Lower leg skin (tissue), 4 donors: ENCODE measurements around the gene ZNF92. TPM values are rescaled to one million over a fixed set of nuclear protein-coding genes. Genes with fewer than 3 reads are reported as not detected.
"Not testable (repeated sequence)": the region's sequence is repeated elsewhere in the genome, so short reads cannot be mapped to it uniquely, and the experiment has no call there.

Experiments
- DNase-seq, 2 donors: peaks; one replicate each; pipeline ENCODE4 v3.0.0-alpha.2; 2019; ENCODE audit warnings: low spot score in 2 of 2
- H3K4me3 ChIP-seq: fragments of 200-600 bp; sonication (generic); 2 replicates; pipeline ENCODE4 v1.5.1; 2017; ENCODE audit warnings: mild to moderate bottlenecking, low read depth; ENCODE audit not compliant: poor library complexity, severe bottlenecking
- POLR2A ChIP-seq, 2 donors: fragments of 450-650 bp; IDR thresholded peaks; one replicate each; pipeline ENCODE4 v1.6.1; 2016 to 2017; ENCODE audit warnings: antibody characterized with exemption in 2 of 2, mild to moderate bottlenecking in 1 of 2, moderate library complexity in 1 of 2
- WGBS, 2 donors: methylation state at CpG; one replicate each; pipeline ENCODE4 v1.1.5; 2018; 5-methylcytosine and 5-hydroxymethylcytosine counted together
- intact Hi-C: fragments of 100-400 bp; cut with DNase I; formaldehyde crosslinking; loops from one replicate; pipeline ENCODE4 v1.15.0; 2023; ENCODE audit warnings: low total_unique reads
- total RNA-seq, 4 donors: library from RNA; depleted of rRNA; stranded (reverse); fragments of >200 nt; gene quantifications; one replicate each; pipeline ENCODE4 v1.1.0, GENCODE V29; 2016
- TF ChIP-seq, protein P1 (sequence below), 3 donors: fragments of 450-650 bp; IDR thresholded peaks; one replicate each; pipeline ENCODE4 v1.5.1; 2016; ENCODE audit warnings: antibody characterized with exemption in 3 of 3, mild to moderate bottlenecking in 3 of 3, moderate library complexity in 2 of 3

ZNF92 gene
- total RNA-seq, 4 donors from 2014 or later = 4.0 to 10.4 (median 5.4) TPM

DNA sequence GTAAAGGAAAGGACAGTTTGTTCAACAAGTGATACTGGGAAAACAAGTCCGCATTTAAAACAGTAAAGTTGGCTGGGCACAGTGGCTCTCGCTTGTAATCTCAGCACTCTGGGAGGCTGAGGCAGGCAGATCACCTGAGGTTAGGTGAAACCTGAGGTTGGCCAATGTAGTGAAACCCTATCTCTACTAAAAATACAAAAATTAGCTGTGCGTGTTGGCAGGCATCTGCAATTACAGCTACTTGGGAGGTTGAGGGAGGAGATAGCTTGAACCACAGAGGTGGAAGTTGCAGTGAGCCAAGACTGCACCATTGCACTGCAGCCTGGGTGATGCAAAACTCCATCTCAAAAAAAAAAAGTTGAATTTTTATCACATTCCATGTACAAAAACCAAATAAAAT, 35.7 kb downstream of the ZNF92 start:
- DNase-seq = no peak
- H3K4me3 ChIP-seq = no peak overlapping the region
- intact Hi-C loops = no loop called here
- no peak for TF ChIP-seq POLR2A (IDR thresholded peaks at IDR 0.05)
- TF ChIP-seq, protein P1, sequence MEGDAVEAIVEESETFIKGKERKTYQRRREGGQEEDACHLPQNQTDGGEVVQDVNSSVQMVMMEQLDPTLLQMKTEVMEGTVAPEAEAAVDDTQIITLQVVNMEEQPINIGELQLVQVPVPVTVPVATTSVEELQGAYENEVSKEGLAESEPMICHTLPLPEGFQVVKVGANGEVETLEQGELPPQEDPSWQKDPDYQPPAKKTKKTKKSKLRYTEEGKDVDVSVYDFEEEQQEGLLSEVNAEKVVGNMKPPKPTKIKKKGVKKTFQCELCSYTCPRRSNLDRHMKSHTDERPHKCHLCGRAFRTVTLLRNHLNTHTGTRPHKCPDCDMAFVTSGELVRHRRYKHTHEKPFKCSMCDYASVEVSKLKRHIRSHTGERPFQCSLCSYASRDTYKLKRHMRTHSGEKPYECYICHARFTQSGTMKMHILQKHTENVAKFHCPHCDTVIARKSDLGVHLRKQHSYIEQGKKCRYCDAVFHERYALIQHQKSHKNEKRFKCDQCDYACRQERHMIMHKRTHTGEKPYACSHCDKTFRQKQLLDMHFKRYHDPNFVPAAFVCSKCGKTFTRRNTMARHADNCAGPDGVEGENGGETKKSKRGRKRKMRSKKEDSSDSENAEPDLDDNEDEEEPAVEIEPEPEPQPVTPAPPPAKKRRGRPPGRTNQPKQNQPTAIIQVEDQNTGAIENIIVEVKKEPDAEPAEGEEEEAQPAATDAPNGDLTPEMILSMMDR (IDR thresholded peaks at IDR 0.05) = no peak
- WGBS, 2 donors = 90 to 95% methylated on average over 3 of the region's 3 CpGs

GRCh38 chr7:65411249-65411648, 37.6 kb downstream of the ZNF92 start:
- intact Hi-C loops = no loop called here
- H3K4me3 ChIP-seq = no peak overlapping the region
- no peak for DNase-seq
- TF ChIP-seq, protein P1 (IDR thresholded peaks at IDR 0.05) = no peak
- no peak for TF ChIP-seq POLR2A (IDR thresholded peaks at IDR 0.05)

GRCh38 chr7:65422670-65423069, 49.0 kb downstream of the ZNF92 start:
- intact Hi-C loops = no loop called here

GRCh38 chr7:65423286-65423685, 49.6 kb downstream of the ZNF92 start:
- intact Hi-C loops, H3K4me3 ChIP-seq, DNase-seq: not testable (repeated sequence)
- 38 to 72% methylated on average over 3 of the region's 3 CpGs for WGBS, 2 donors

More at GRCh38 chr7:65422670-65423069, 49.0 kb downstream of the ZNF92 start:
- no peak for TF ChIP-seq POLR2A (IDR thresholded peaks at IDR 0.05)
- H3K4me3 ChIP-seq = no peak overlapping the region
- no peak for DNase-seq

- DNase-seq = no peak
- intact Hi-C loops = no loop called here
- WGBS, 2 donors = 80 to 84% methylated on average over 26 of the region's 26 CpGs
- no peak overlapping the region for H3K4me3 ChIP-seq
- TF ChIP-seq, protein P1 (IDR thresholded peaks at IDR 0.05) = no peak
- no peak for TF ChIP-seq POLR2A (IDR thresholded peaks at IDR 0.05)
Measured at GRCh38 chr7:65429642-65430343, 56.1 kb downstream of the ZNF92 start.

- intact Hi-C loops = no loop called here
- TF ChIP-seq POLR2A (IDR thresholded peaks at IDR 0.05) = no peak
- TF ChIP-seq, protein P1 (IDR thresholded peaks at IDR 0.05) = no peak
- DNase-seq = no peak
- no peak overlapping the region for H3K4me3 ChIP-seq
- WGBS, 2 donors = 82 to 87% methylated on average over 26 of the region's 26 CpGs
Measured at GRCh38 chr7:65430344-65431186, 56.9 kb downstream of the ZNF92 start.
